HUDEP-2 (cell line): ENCODE results near the gene UFSP1.
A peak's percentile ranks its signal among the peaks of the same experiment; 100 is the strongest.

ENCODE experiments used
- DNase-seq, 76 experiments: peaks; one replicate each; lab custom pipeline; 2025; ENCODE audit not compliant: unreplicated experiment in 76 of 76; lab: John Stamatoyannopoulos, UW

Gene UFSP1

GRCh38 chr7:100896732-100897608 is 7.5 kb upstream of the UFSP1 start:
- peak in 44 of 76 experiments; percentile 3 to 58 (median 30) for DNase-seq

GRCh38 chr7:100895956-100896731 is 6.6 kb upstream of the UFSP1 start:
- DNase-seq: peak in 71 of 76 experiments; percentile 14 to 86 (median 68)

- no peak for DNase-seq
Observed at GRCh38 chr7:100895701-100895955, 6.1 kb upstream of the UFSP1 start, which contains the start of gene ACHE. Gene ACHE, minus strand, starts transcription at chr7:100895888. Its CDS starts 1,656 bp downstream, at chr7:100894232.

GRCh38 chr7:100894860-100895700 is 5.6 kb upstream of the UFSP1 start:
- peak in 54 of 76 experiments; percentile 1 to 68 (median 45) for DNase-seq

- peak in 75 of 76 experiments; percentile 31 to 91 (median 80) for DNase-seq
Observed at GRCh38 chr7:100893910-100894721, 4.6 kb upstream of the UFSP1 start.

- no peak for DNase-seq
Observed at GRCh38 chr7:100893318-100893895, 3.9 kb upstream of the UFSP1 start.

- no peak for DNase-seq
Observed at GRCh38 chr7:100892364-100893317, 3.1 kb upstream of the UFSP1 start.

GRCh38 chr7:100891568-100892247 is 2.2 kb upstream of the UFSP1 start:
- peak in 1 of 76 experiments; percentile 3 for DNase-seq

- DNase-seq: peak in 1 of 76 experiments; percentile 60
Observed at GRCh38 chr7:100890653-100891567, 1.4 kb upstream of the UFSP1 start.

- DNase-seq: peak in 1 of 76 experiments; percentile 19
Observed at GRCh38 chr7:100888291-100888987, 1.1 kb downstream of the UFSP1 start.

GRCh38 chr7:100887516-100888290 is 1.8 kb downstream of the UFSP1 start:
- peak in 48 of 76 experiments; percentile 7 to 68 (median 37) for DNase-seq

GRCh38 chr7:100886936-100887515 is 2.5 kb downstream of the UFSP1 start:
- no peak for DNase-seq

GRCh38 chr7:100886142-100886935 is 3.2 kb downstream of the UFSP1 start:
- no peak for DNase-seq

GRCh38 chr7:100885440-100886141 is 3.9 kb downstream of the UFSP1 start:
- DNase-seq: no peak
